Mesenchymal stem cell (in vitro differentiated cells and primary cell): ENCODE data around the gene CEP68.
"Not testable (repeated sequence)": the region's sequence is repeated elsewhere in the genome, so short reads cannot be mapped to it uniquely, and the experiment has no call there.

Source experiments
- DNase-seq: peaks from one replicate; pipeline ENCODE4 v3.0.0-alpha.2; 2013
- H2AFZ ChIP-seq: one replicate; pipeline ENCODE4 v1.6.1; 2013; ENCODE audit warnings: low read depth, mild to moderate bottlenecking, control low read depth, inconsistent platforms, low read length, moderate library complexity
- H2AK5ac ChIP-seq: 2 replicates; pipeline ENCODE4 v1.6.1; 2013; ENCODE audit warnings: low read length, moderate library complexity, mild to moderate bottlenecking, inconsistent platforms; ENCODE audit not compliant: severe bottlenecking
- H2BK120ac ChIP-seq: one replicate; pipeline ENCODE4 v1.6.1; 2013; ENCODE audit warnings: low read depth, mild to moderate bottlenecking, inconsistent platforms, low read length, moderate library complexity
- H2BK12ac ChIP-seq, 2 experiments: one replicate each; pipeline ENCODE4 v1.6.1; 2013; ENCODE audit warnings: inconsistent platforms in 2 of 2, low read length in 2 of 2, mild to moderate bottlenecking in 2 of 2, moderate library complexity in 2 of 2, control low read depth in 1 of 2
- H2BK15ac ChIP-seq: one replicate; pipeline ENCODE4 v1.6.1; 2013; ENCODE audit warnings: mild to moderate bottlenecking, low read depth, inconsistent platforms; ENCODE audit not compliant: poor library complexity, severe bottlenecking
- H2BK5ac ChIP-seq: 2 replicates; pipeline ENCODE4 v1.6.1; 2013; ENCODE audit warnings: low read depth, mild to moderate bottlenecking, low read length, control low read depth, inconsistent platforms; ENCODE audit not compliant: poor library complexity, severe bottlenecking
- H3K14ac ChIP-seq, 2 experiments: one replicate each; pipeline ENCODE4 v1.6.1; 2013; ENCODE audit warnings: inconsistent platforms in 2 of 2, low read length in 2 of 2, control low read depth in 1 of 2, mild to moderate bottlenecking in 1 of 2, moderate library complexity in 1 of 2
- H3K18ac ChIP-seq, 2 experiments: one replicate each; pipeline ENCODE4 v1.6.1; 2013; ENCODE audit warnings: inconsistent platforms in 2 of 2, low read length in 2 of 2, control low read depth in 1 of 2, low read depth in 1 of 2, mild to moderate bottlenecking in 1 of 2
- H3K23ac ChIP-seq, 2 experiments: one replicate each; pipeline ENCODE4 v1.6.1; 2013; ENCODE audit warnings: inconsistent platforms in 2 of 2, low read length in 2 of 2, mild to moderate bottlenecking in 2 of 2, moderate library complexity in 2 of 2, control low read depth in 1 of 2
- H3K27ac ChIP-seq: 2 replicates; pipeline ENCODE4 v1.5.1; 2013; ENCODE audit warnings: mild to moderate bottlenecking, moderate library complexity, low read length, control low read depth, inconsistent platforms; ENCODE audit not compliant: poor library complexity, severe bottlenecking
- H3K27me3 ChIP-seq, 2 experiments: 2 replicates each; pipeline versions ENCODE4 v1.6.1 to v1.7.0; 2013; ENCODE audit warnings: low read length in 2 of 2, mild to moderate bottlenecking in 2 of 2, moderate library complexity in 2 of 2, control low read depth in 1 of 2, inconsistent platforms in 1 of 2; ENCODE audit not compliant: control insufficient read depth in 1 of 2, insufficient read depth in 1 of 2
- H3K36me3 ChIP-seq, 2 experiments: 2 replicates each; pipeline versions ENCODE4 v1.6.1 to v1.7.0; 2013; ENCODE audit warnings: low read length in 2 of 2, control low read depth in 1 of 2, inconsistent platforms in 1 of 2, low read depth in 1 of 2, mild to moderate bottlenecking in 1 of 2; ENCODE audit not compliant: insufficient read depth in 2 of 2, control insufficient read depth in 1 of 2
- H3K4ac ChIP-seq, 2 experiments: one replicate each; pipeline ENCODE4 v1.6.1; 2013; ENCODE audit warnings: inconsistent platforms in 2 of 2, low read length in 2 of 2, mild to moderate bottlenecking in 2 of 2, moderate library complexity in 2 of 2, control low read depth in 1 of 2, low read depth in 1 of 2
- H3K4me1 ChIP-seq: 2 replicates; pipeline ENCODE4 v1.6.1; 2013; ENCODE audit warnings: low read depth, low read length, control low read depth; ENCODE audit not compliant: control insufficient read depth, insufficient read depth
- H3K4me2 ChIP-seq: 2 replicates; pipeline ENCODE4 v1.6.1; 2013; ENCODE audit warnings: low read length, mild to moderate bottlenecking, inconsistent platforms; ENCODE audit not compliant: poor library complexity, severe bottlenecking
- H3K4me3 ChIP-seq, 2 experiments: 2 replicates each; pipeline versions ENCODE4 v1.5.1 to v1.7.0; 2013; ENCODE audit warnings: low read length in 2 of 2, mild to moderate bottlenecking in 2 of 2, control low read depth in 1 of 2, low read depth in 1 of 2; ENCODE audit not compliant: insufficient read depth in 1 of 2
- H3K79me1 ChIP-seq: replicated peaks from 2 replicates; pipeline ENCODE4 v1.6.1; 2013; ENCODE audit warnings: mild to moderate bottlenecking, control low read depth, low read length, inconsistent platforms; ENCODE audit not compliant: poor library complexity, severe bottlenecking
- H3K9ac ChIP-seq: 2 replicates; pipeline ENCODE4 v1.7.0; 2013; ENCODE audit warnings: mild to moderate bottlenecking, low read length, moderate library complexity
- H3K9me3 ChIP-seq: 2 replicates; pipeline ENCODE4 v1.7.0; 2013; ENCODE audit warnings: mild to moderate bottlenecking, low read length; ENCODE audit not compliant: control insufficient read depth
- H4K8ac ChIP-seq: one replicate; pipeline ENCODE4 v1.6.1; 2013; ENCODE audit warnings: inconsistent platforms, mild to moderate bottlenecking, low read length, moderate library complexity
- H4K91ac ChIP-seq: one replicate; pipeline ENCODE4 v1.6.1; 2013; ENCODE audit warnings: mild to moderate bottlenecking, low read length, inconsistent platforms
- WGBS: methylation state at CpG from one replicate; pipeline ENCODE4 v1.1.7; 2013; ENCODE audit warnings: mixed read lengths; 5-methylcytosine and 5-hydroxymethylcytosine counted together

Gene CEP68

DNA sequence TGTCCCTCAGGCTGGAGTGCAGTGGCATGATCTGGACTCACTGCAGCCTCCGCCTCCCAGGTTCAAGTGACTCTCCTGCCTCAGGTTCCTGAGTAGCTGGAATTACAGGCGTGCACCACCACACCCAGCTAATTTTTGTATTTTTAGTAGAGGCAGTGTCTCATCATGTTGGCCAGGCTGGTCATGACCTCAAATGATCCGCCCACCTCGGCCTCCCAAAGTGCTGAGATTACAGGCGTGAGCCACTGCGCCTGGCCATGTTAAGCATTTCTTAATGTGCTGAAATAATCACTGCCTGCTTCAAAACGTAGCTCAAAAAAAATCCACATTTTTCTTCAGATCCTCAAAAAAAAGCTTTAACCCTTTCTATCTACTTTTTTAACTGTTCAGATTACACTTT, 69.2 kb downstream of the CEP68 start:
- WGBS, result 89% methylated on average over 7 of the region's 7 CpGs
- peak overlapping the region; percentile 74 for H3K9ac ChIP-seq
- H3K4me1 ChIP-seq, result peaks cover 17% of the 10 kb centered on the region
- H3K14ac ChIP-seq, H3K27ac ChIP-seq, H2AFZ ChIP-seq, H3K23ac ChIP-seq, H4K91ac ChIP-seq, H2BK15ac ChIP-seq, H2AK5ac ChIP-seq, H3K4ac ChIP-seq, H3K9me3 ChIP-seq, H3K4me2 ChIP-seq, H3K36me3 ChIP-seq, H2BK12ac ChIP-seq, H3K18ac ChIP-seq, H4K8ac ChIP-seq, H2BK120ac ChIP-seq, H3K79me1 ChIP-seq, H3K27me3 ChIP-seq, DNase-seq, H2BK5ac ChIP-seq: not testable (repeated sequence)
- H3K4me3 ChIP-seq, result peak overlapping the region in 1 of 2 experiments; percentile 94

DNA sequence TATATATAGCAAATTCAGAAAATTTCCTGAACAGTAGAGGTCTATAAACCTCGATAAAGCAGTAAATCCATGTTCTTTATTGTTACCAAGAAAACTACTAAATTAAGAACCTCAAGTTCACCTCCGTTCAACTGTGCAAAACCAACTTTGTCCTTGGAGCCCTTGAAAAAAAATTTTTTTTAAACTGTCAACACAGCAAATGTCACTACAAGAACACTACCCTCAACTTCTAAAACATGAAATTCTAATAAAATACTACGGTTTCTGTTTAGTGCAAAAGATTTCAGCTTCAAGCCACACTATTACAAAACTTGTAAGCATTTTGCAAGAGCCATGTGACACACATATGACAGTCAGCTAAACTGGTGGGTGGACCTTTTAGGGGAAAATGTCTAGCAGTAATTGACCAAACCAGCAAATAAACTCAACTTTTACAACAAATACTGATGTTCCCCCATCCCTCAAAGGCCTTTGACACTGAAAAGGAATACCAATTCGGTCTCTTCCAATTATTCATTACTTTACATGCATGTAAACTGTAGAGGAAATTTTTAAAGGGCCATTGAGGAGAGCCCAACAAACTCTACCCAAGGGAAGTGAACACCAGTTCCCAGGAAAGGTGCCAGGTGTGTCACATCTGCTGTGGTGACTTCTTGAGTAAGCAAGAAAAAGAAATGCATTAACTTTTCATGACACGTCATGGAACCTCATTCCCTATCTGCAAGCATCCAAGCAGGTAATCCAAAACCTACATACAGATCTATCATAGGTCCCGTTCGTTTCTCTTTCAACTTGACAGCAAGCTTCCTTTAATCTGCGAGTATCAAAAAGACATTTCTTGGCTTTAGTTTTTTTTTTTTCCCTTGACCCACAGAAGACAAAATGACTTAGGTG, 72.3 kb downstream of the CEP68 start:
- Histone ChIP-seq H2BK12ac (no peak overlapping the region), H3K36me3 (no peaks in the 10 kb centered on the region), H2BK120ac (no peak overlapping the region), H3K4me2 (peak overlapping the region; percentile 66), H4K8ac (no peak overlapping the region), H3K4ac (no peak overlapping the region), H2AK5ac (no peak overlapping the region), H3K27me3 (no peaks in the 10 kb centered on the region), H3K23ac (no peak overlapping the region), H3K27ac (no peak overlapping the region), H3K14ac (no peak overlapping the region), H3K4me3 (peak overlapping the region in 1 of 2 experiments; percentile 94), H3K9me3 (no peaks in the 10 kb centered on the region), H2BK5ac (no peak overlapping the region), H3K18ac (no peak overlapping the region), H3K4me1 (peaks cover 18% of the 10 kb centered on the region), H2AFZ (no peak overlapping the region), H2BK15ac (no peak overlapping the region), H3K9ac (peak overlapping the region; percentile 100), H3K79me1 (peaks cover 3% of the 10 kb centered on the region), H4K91ac (no peak overlapping the region)
- peak; percentile 80 for DNase-seq
- WGBS, result 49% methylated on average over 7 of the region's 8 CpGs

GRCh38 chr2:65129286-65129825, 73.1 kb downstream of the CEP68 start:
- H3K4me2 ChIP-seq, result peak overlapping the region; percentile 6
- peak overlapping the region; percentile 100 for H3K9ac ChIP-seq
- peak overlapping the region in 1 of 2 experiments; percentile 100 for H3K23ac ChIP-seq
- H3K18ac ChIP-seq, result peak overlapping the region; percentile 100
- no peak overlapping the region for H2AK5ac ChIP-seq
- peaks cover 13% of the 10 kb centered on the region for H3K4me1 ChIP-seq
- peak overlapping the region; percentile 100 for H2BK15ac ChIP-seq
- H2BK120ac ChIP-seq, result peak overlapping the region; percentile 96
- no peaks in the 10 kb centered on the region for H3K36me3 ChIP-seq
- peak overlapping the region; percentile 92 for H2BK5ac ChIP-seq
- peak overlapping the region; percentile 94 to 98 for H3K4me3 ChIP-seq
- H3K27me3 ChIP-seq, result no peaks in the 10 kb centered on the region
- no peaks in the 10 kb centered on the region for H3K9me3 ChIP-seq
- H3K27ac ChIP-seq, result peak overlapping the region; percentile 84
- peak overlapping the region; percentile 21 to 45 for H2BK12ac ChIP-seq
- H4K91ac ChIP-seq, result peak overlapping the region; percentile 100
- under 1% methylated on average over 29 of the region's 29 CpGs for WGBS
- H3K4ac ChIP-seq, result peak overlapping the region; percentile 76 to 100
- H4K8ac ChIP-seq, result peak overlapping the region; percentile 98
- peaks cover 3% of the 10 kb centered on the region for H3K79me1 ChIP-seq
- no peak overlapping the region for H2AFZ ChIP-seq
- DNase-seq, result no peak
- peak overlapping the region; percentile 94 to 100 for H3K14ac ChIP-seq
